ENCODE measurements around the gene PUDP.
"Not testable (repeated sequence)": the region's sequence is repeated elsewhere in the genome, so short reads cannot be mapped to it uniquely, and the experiment has no call there.

Gene PUDP

GRCh38 chrX:7179446-7179845 lies 31.5 kb upstream of the PUDP start:
- H3K4me1 ChIP-seq (ENCODE audit: control insufficient read depth, low read length): peaks cover 8% of the 10 kb centered on the region
- no peaks in the 10 kb centered on the region for H3K27me3 ChIP-seq (ENCODE audit: control insufficient read depth, low read length)
- H3F3A ChIP-seq (ENCODE audit: control insufficient read depth, insufficient read depth): no peaks in the 10 kb centered on the region
- no peaks in the 10 kb centered on the region for H3K36me3 ChIP-seq (ENCODE audit: control insufficient read depth, low read length)
- no peaks in the 10 kb centered on the region for H3K9me2 ChIP-seq (replicated peaks; ENCODE audit: control insufficient read depth, low read length)
- H3K9me3 ChIP-seq (ENCODE audit: control insufficient read depth, insufficient read depth, low read length): no peaks in the 10 kb centered on the region; the same call in 1 of the 2 replicates
- H4K20me1 ChIP-seq (ENCODE audit: control insufficient read depth, insufficient read depth, low read depth, low read length): no peaks in the 10 kb centered on the region
- no peak overlapping the region for H3K4me2 ChIP-seq (ENCODE audit: low read length)
- no peak for TF ChIP-seq CTCF (IDR thresholded peaks at IDR 0.05; ENCODE audit: low read depth, low read length, poor library complexity, severe bottlenecking)
- TF ChIP-seq EZH2phosphoT487 (IDR thresholded peaks at IDR 0.05; ENCODE audit: borderline replicate concordance, low read length): no peak
- no peak overlapping the region for H3K4me3 ChIP-seq (ENCODE audit: low read length)
- no peak overlapping the region for H3K27ac ChIP-seq (ENCODE audit: low read depth, low read length)
- no peaks in the 10 kb centered on the region for H3K79me2 ChIP-seq (ENCODE audit: control insufficient read depth, low read length)

GRCh38 chrX:7178859-7179258 lies 30.9 kb upstream of the PUDP start:
- not testable (repeated sequence) for H3K27ac ChIP-seq (ENCODE audit: low read depth, low read length); H3K27me3 ChIP-seq (ENCODE audit: control insufficient read depth, low read length); H4K20me1 ChIP-seq (ENCODE audit: control insufficient read depth, insufficient read depth, low read depth, low read length); H3K9me3 ChIP-seq (ENCODE audit: control insufficient read depth, insufficient read depth, low read length); H3K36me3 ChIP-seq (ENCODE audit: control insufficient read depth, low read length); H3K79me2 ChIP-seq (ENCODE audit: control insufficient read depth, low read length); H3K4me3 ChIP-seq (ENCODE audit: low read length); H3K4me1 ChIP-seq (ENCODE audit: control insufficient read depth, low read length); H3F3A ChIP-seq (ENCODE audit: control insufficient read depth, insufficient read depth); H3K4me2 ChIP-seq (ENCODE audit: low read length); H3K9me2 ChIP-seq (replicated peaks; ENCODE audit: control insufficient read depth, low read length)

- no peaks in the 10 kb centered on the region for H4K20me1 ChIP-seq (ENCODE audit: control insufficient read depth, insufficient read depth, low read depth, low read length)
- H3K4me1 ChIP-seq (ENCODE audit: control insufficient read depth, low read length): peaks cover 5% of the 10 kb centered on the region
- no peaks in the 10 kb centered on the region for H3K36me3 ChIP-seq (ENCODE audit: control insufficient read depth, low read length)
- TF ChIP-seq EZH2phosphoT487 (IDR thresholded peaks at IDR 0.05; ENCODE audit: borderline replicate concordance, low read length) (no peak), CTCF (IDR thresholded peaks at IDR 0.05; ENCODE audit: low read depth, low read length, poor library complexity, severe bottlenecking) (peak; percentile 57)
- no peak overlapping the region for H3K27ac ChIP-seq (ENCODE audit: low read depth, low read length)
- H3K4me3 ChIP-seq (ENCODE audit: low read length): no peak overlapping the region
- H3K9me2 ChIP-seq (replicated peaks; ENCODE audit: control insufficient read depth, low read length): no peaks in the 10 kb centered on the region
- H3K4me2 ChIP-seq (ENCODE audit: low read length): no peak overlapping the region
- no peaks in the 10 kb centered on the region; the same call in 1 of the 2 replicates for H3K9me3 ChIP-seq (ENCODE audit: control insufficient read depth, insufficient read depth, low read length)
- no peaks in the 10 kb centered on the region for H3K27me3 ChIP-seq (ENCODE audit: control insufficient read depth, low read length)
- H3K79me2 ChIP-seq (ENCODE audit: control insufficient read depth, low read length): no peaks in the 10 kb centered on the region
- H3F3A ChIP-seq (ENCODE audit: control insufficient read depth, insufficient read depth): no peaks in the 10 kb centered on the region
Observed at GRCh38 chrX:7170898-7171297, 22.9 kb upstream of the PUDP start.

- H3F3A ChIP-seq (ENCODE audit: control insufficient read depth, insufficient read depth): no peaks in the 10 kb centered on the region
- no peak for TF ChIP-seq EZH2phosphoT487 (IDR thresholded peaks at IDR 0.05; ENCODE audit: borderline replicate concordance, low read length)
- TF ChIP-seq CTCF (IDR thresholded peaks at IDR 0.05; ENCODE audit: low read depth, low read length, poor library complexity, severe bottlenecking): no peak
- H3K27me3 ChIP-seq (ENCODE audit: control insufficient read depth, low read length): no peaks in the 10 kb centered on the region
- no peaks in the 10 kb centered on the region for H4K20me1 ChIP-seq (ENCODE audit: control insufficient read depth, insufficient read depth, low read depth, low read length)
- no peaks in the 10 kb centered on the region for H3K79me2 ChIP-seq (ENCODE audit: control insufficient read depth, low read length)
- no peaks in the 10 kb centered on the region for H3K36me3 ChIP-seq (ENCODE audit: control insufficient read depth, low read length)
- no peak overlapping the region for H3K4me2 ChIP-seq (ENCODE audit: low read length)
- no peak overlapping the region for H3K27ac ChIP-seq (ENCODE audit: low read depth, low read length)
- no peaks in the 10 kb centered on the region for H3K9me2 ChIP-seq (replicated peaks; ENCODE audit: control insufficient read depth, low read length)
- H3K4me3 ChIP-seq (ENCODE audit: low read length): no peak overlapping the region
- peaks cover 9% of the 10 kb centered on the region for H3K4me1 ChIP-seq (ENCODE audit: control insufficient read depth, low read length)
- no peaks in the 10 kb centered on the region for H3K9me3 ChIP-seq (ENCODE audit: control insufficient read depth, insufficient read depth, low read length)
Observed at GRCh38 chrX:7169627-7170026, 21.7 kb upstream of the PUDP start.

Measured in DOHH2 (cell line).